Measurements from ENCODE around the gene CBX1.

- TF ChIP-seq POLR2A (IDR thresholded peaks at IDR 0.05) (peak; percentile 20 to 62 (median 58)), CTCF (IDR thresholded peaks at IDR 0.05) (peak; percentile 17 to 61 (median 46))
These were observed 77.7 kb downstream of the CBX1 start for GRCh38 chr17:48023400-48024148.

All from body of pancreas (tissue), 4 donors.